Loucy (cell line): ENCODE measurements around the gene LPIN1.

Source experiments
- H2AFZ ChIP-seq: fragments of 200-600 bp; sonication (generic); 2 replicates; pipeline ENCODE4 v1.6.0; 2016; ENCODE audit warnings: antibody characterized with exemption, mild to moderate bottlenecking, low read length, moderate library complexity
- H3F3A ChIP-seq: fragments of 200-600 bp; 2 replicates; pipeline ENCODE4 v1.6.0; 2016; ENCODE audit warnings: antibody characterized with exemption, low read depth, mild to moderate bottlenecking
- H3K27me3 ChIP-seq: fragments of 200-600 bp; sonication (generic); 2 replicates; pipeline ENCODE4 v1.6.1; 2014; ENCODE audit warnings: low read length, mild to moderate bottlenecking; ENCODE audit not compliant: insufficient read depth, poor library complexity, severe bottlenecking
- H3K36me3 ChIP-seq: fragments of 200-600 bp; sonication (generic); 2 replicates; pipeline ENCODE4 v1.6.1; 2016; ENCODE audit warnings: low read length; ENCODE audit not compliant: insufficient read depth
- H3K4me1 ChIP-seq: fragments of 200-600 bp; sonication (generic); 2 replicates; pipeline ENCODE4 v1.5.1; 2014; ENCODE audit warnings: low read length, mild to moderate bottlenecking; ENCODE audit not compliant: insufficient read depth, poor library complexity, severe bottlenecking
- H3K4me2 ChIP-seq: fragments of 200-600 bp; sonication (generic); 2 replicates; pipeline ENCODE4 v1.6.0; 2014; ENCODE audit warnings: antibody characterized with exemption, low read length, low read depth, mild to moderate bottlenecking; ENCODE audit not compliant: poor library complexity, severe bottlenecking
- H3K4me3 ChIP-seq: fragments of 200-600 bp; sonication (generic); 2 replicates; pipeline ENCODE4 v1.5.1; 2014; ENCODE audit warnings: low read length, mild to moderate bottlenecking, mixed read lengths; ENCODE audit not compliant: poor library complexity, severe bottlenecking
- H3K79me2 ChIP-seq: fragments of 200-600 bp; sonication (generic); 2 replicates; pipeline ENCODE4 v1.6.1; 2014; ENCODE audit warnings: low read length; ENCODE audit not compliant: insufficient read depth
- H3K9ac ChIP-seq: fragments of 200-600 bp; sonication (generic); 2 replicates; pipeline ENCODE4 v1.6.0; 2014; ENCODE audit warnings: mild to moderate bottlenecking, low read depth, low read length, moderate library complexity; ENCODE audit not compliant: poor library complexity, severe bottlenecking
- H3K9me2 ChIP-seq: fragments of 200-600 bp; sonication (generic); replicated peaks from 2 replicates; pipeline ENCODE4 v1.6.1; 2016; ENCODE audit warnings: low read depth, low read length, mixed read lengths
- H3K9me3 ChIP-seq: fragments of 200-600 bp; sonication (generic); 2 replicates; pipeline ENCODE4 v1.6.1; 2014; ENCODE audit warnings: mild to moderate bottlenecking, antibody characterized with exemption, low read length, low read depth; ENCODE audit not compliant: insufficient read depth
- H4K20me1 ChIP-seq: fragments of 200-600 bp; sonication (generic); 2 replicates; pipeline ENCODE4 v1.6.0; 2014; ENCODE audit warnings: antibody characterized with exemption, low read length, mild to moderate bottlenecking; ENCODE audit not compliant: insufficient read depth, poor library complexity, severe bottlenecking
- EZH2phosphoT487 ChIP-seq: fragments of 200-600 bp; IDR thresholded peaks from 2 replicates; pipeline ENCODE4 v1.6.1; 2018; ENCODE audit warnings: antibody characterized with exemption, mild to moderate bottlenecking, moderate library complexity, borderline replicate concordance
- TF ChIP-seq, protein P1 (sequence below): fragments of 200-600 bp; sonication (generic); conservative IDR thresholded peaks from 2 replicates; pipeline ENCODE4 v1.5.1; 2014; ENCODE audit warnings: mild to moderate bottlenecking, antibody characterized with exemption, low read length

LPIN1 gene

GRCh38 chr2:11701751-11702301 is 44.6 kb upstream of the LPIN1 start:
- Histone ChIP-seq H3K27me3 (no peaks in the 10 kb centered on the region), H3K4me1 (peaks cover 40% of the 10 kb centered on the region), H3K4me3 (peak overlapping the region; percentile 15), H2AFZ (peak overlapping the region; percentile 7; the same call in 1 of the 2 replicates), H4K20me1 (no peaks in the 10 kb centered on the region), H3F3A (no peaks in the 10 kb centered on the region), H3K9me3 (no peaks in the 10 kb centered on the region), H3K36me3 (no peaks in the 10 kb centered on the region), H3K4me2 (peak overlapping the region; percentile 45), H3K9ac (peak overlapping the region; percentile 11), H3K79me2 (no peaks in the 10 kb centered on the region), H3K9me2 (no peaks in the 10 kb centered on the region)
- TF ChIP-seq, protein P1, sequence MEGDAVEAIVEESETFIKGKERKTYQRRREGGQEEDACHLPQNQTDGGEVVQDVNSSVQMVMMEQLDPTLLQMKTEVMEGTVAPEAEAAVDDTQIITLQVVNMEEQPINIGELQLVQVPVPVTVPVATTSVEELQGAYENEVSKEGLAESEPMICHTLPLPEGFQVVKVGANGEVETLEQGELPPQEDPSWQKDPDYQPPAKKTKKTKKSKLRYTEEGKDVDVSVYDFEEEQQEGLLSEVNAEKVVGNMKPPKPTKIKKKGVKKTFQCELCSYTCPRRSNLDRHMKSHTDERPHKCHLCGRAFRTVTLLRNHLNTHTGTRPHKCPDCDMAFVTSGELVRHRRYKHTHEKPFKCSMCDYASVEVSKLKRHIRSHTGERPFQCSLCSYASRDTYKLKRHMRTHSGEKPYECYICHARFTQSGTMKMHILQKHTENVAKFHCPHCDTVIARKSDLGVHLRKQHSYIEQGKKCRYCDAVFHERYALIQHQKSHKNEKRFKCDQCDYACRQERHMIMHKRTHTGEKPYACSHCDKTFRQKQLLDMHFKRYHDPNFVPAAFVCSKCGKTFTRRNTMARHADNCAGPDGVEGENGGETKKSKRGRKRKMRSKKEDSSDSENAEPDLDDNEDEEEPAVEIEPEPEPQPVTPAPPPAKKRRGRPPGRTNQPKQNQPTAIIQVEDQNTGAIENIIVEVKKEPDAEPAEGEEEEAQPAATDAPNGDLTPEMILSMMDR, result no peak

GRCh38 chr2:11702946-11703345 is 43.5 kb upstream of the LPIN1 start:
- Histone ChIP-seq H3K79me2 (no peaks in the 10 kb centered on the region), H3F3A (no peaks in the 10 kb centered on the region), H3K9ac (no peak overlapping the region), H3K36me3 (no peaks in the 10 kb centered on the region), H3K9me3 (no peaks in the 10 kb centered on the region), H3K4me1 (peaks cover 44% of the 10 kb centered on the region), H3K27me3 (no peaks in the 10 kb centered on the region), H3K4me3 (no peak overlapping the region), H3K9me2 (no peaks in the 10 kb centered on the region), H2AFZ (no peak overlapping the region), H4K20me1 (no peaks in the 10 kb centered on the region), H3K4me2 (no peak overlapping the region)
- TF ChIP-seq, protein P1, result no peak
- TF ChIP-seq EZH2phosphoT487, result no peak

DNA sequence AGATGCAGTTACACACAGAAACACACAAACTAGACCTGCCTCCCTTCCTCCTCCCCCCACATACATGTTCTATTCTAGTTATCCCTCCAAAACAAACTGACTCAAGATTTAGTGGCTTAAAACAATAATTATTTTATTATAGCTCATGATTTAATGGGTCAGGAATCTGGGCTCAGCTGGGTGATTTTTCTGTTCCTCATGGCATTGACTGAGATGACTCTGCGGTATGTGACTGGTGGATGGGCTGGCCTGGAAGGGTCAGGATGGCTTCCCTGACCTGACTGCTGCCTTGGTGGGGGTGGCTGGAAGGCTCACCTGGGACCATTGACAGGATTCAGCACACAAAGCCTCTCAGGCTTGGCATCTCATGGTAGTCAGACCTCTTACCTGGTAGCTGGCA is 42.7 kb upstream of the LPIN1 start:
- Histone ChIP-seq H3K9me3 (no peaks in the 10 kb centered on the region), H3K9ac (no peak overlapping the region), H3K4me2 (no peak overlapping the region), H3K27me3 (no peaks in the 10 kb centered on the region), H2AFZ (no peak overlapping the region), H3K36me3 (no peaks in the 10 kb centered on the region), H3F3A (no peaks in the 10 kb centered on the region), H4K20me1 (no peaks in the 10 kb centered on the region), H3K9me2 (no peaks in the 10 kb centered on the region), H3K4me1 (peaks cover 44% of the 10 kb centered on the region), H3K4me3 (no peak overlapping the region), H3K79me2 (no peaks in the 10 kb centered on the region)
- TF ChIP-seq, protein P1, result no peak
- no peak for TF ChIP-seq EZH2phosphoT487
